Lower leg skin (tissue), 3 donors: ENCODE measurements around the gene ZNF273.

Experiments used
- CTCF ChIP-seq, 3 donors: fragments of 450-650 bp; IDR thresholded peaks; one replicate each; pipeline ENCODE4 v1.5.1; 2016; ENCODE audit warnings: antibody characterized with exemption in 3 of 3, mild to moderate bottlenecking in 3 of 3, moderate library complexity in 2 of 3
- POLR2A ChIP-seq, 2 donors: fragments of 450-650 bp; IDR thresholded peaks; one replicate each; pipeline ENCODE4 v1.6.1; 2016 to 2017; ENCODE audit warnings: antibody characterized with exemption in 2 of 2, mild to moderate bottlenecking in 1 of 2, moderate library complexity in 1 of 2

- no peak for TF ChIP-seq CTCF (IDR thresholded peaks at IDR 0.05)
- no peak for TF ChIP-seq POLR2A (IDR thresholded peaks at IDR 0.05)
Measured at GRCh38 chr7:64873155-64873500, 29.9 kb upstream of the ZNF273 start.
